ENCODE results near the gene ALKBH7. TPM values are rescaled to one million over a fixed set of nuclear protein-coding genes. Genes with fewer than 3 reads are reported as not detected.

Gene ALKBH7
- total and polyA plus RNA-seq, 2 of the 13 experiments (the other 11 are each of a cell fraction or from before 2014, with no cell fraction given): 29.6 to 45.9 TPM

- TF ChIP-seq ZNF639 (CRISPR knock-in tag; conservative IDR thresholded peaks at IDR 0.05): no peak
- no peak for TF ChIP-seq ZNF781 (CRISPR knock-in tag; IDR thresholded peaks at IDR 0.05; ENCODE audit: borderline replicate concordance, not compliant biosample characterization)
- no peak for TF ChIP-seq ZNF407 (CRISPR knock-in tag; IDR thresholded peaks at IDR 0.05; ENCODE audit: not compliant biosample characterization)
- TF ChIP-seq ZNF816 (CRISPR knock-in tag; IDR thresholded peaks at IDR 0.05; ENCODE audit: borderline replicate concordance): 0 out of 2 replicates have a peak, but pooled peaks have one; percentile 36
- TF ChIP-seq ATF7 (IDR thresholded peaks at IDR 0.05): 0 out of 2 replicates have a peak, but pooled peaks have one; percentile 3
- no peak for TF ChIP-seq ATF7 (CRISPR knock-in tag; IDR thresholded peaks at IDR 0.05)
- TF ChIP-seq ZNF274 (CRISPR knock-in tag; IDR thresholded peaks at IDR 0.05): peak; percentile 14; the same call in 1 of the 2 replicates
- no peak for TF ChIP-seq SMAD1 (CRISPR knock-in tag; IDR thresholded peaks at IDR 0.05; ENCODE audit: borderline replicate concordance, low read depth)
- no peak for TF ChIP-seq MED13 (CRISPR knock-in tag; IDR thresholded peaks at IDR 0.05)
- TF ChIP-seq ZNF234 (CRISPR knock-in tag; conservative IDR thresholded peaks at IDR 0.05): no peak; the same call in 1 of the 2 replicates
- no peak for TF ChIP-seq RARG (CRISPR knock-in tag; IDR thresholded peaks at IDR 0.05; ENCODE audit: low read depth)
- no peak; the same call in 1 of the 2 replicates for TF ChIP-seq ZNF619 (CRISPR knock-in tag; IDR thresholded peaks at IDR 0.05)
- no peak for TF ChIP-seq ZSCAN12 (CRISPR knock-in tag; IDR thresholded peaks at IDR 0.05)
- TF ChIP-seq SIN3A (IDR thresholded peaks at IDR 0.05; ENCODE audit: borderline replicate concordance, low read depth, low read length): peak; percentile 95
- TF ChIP-seq NRL (CRISPR knock-in tag; IDR thresholded peaks at IDR 0.05; ENCODE audit: borderline replicate concordance): no peak; the same call in 1 of the 2 replicates
- TF ChIP-seq IKZF4 (CRISPR knock-in tag; IDR thresholded peaks at IDR 0.05; ENCODE audit: borderline replicate concordance, low read depth, not compliant biosample characterization): no peak
- TF ChIP-seq RBAK (CRISPR knock-in tag; IDR thresholded peaks at IDR 0.05): no peak
- TF ChIP-seq SOX5 (CRISPR knock-in tag; IDR thresholded peaks at IDR 0.05; ENCODE audit: borderline replicate concordance): no peak
- TF ChIP-seq ELF4 (CRISPR knock-in tag; IDR thresholded peaks at IDR 0.05; ENCODE audit: borderline replicate concordance): no peak; the same call in none of the 2 replicates
Measured at GRCh38 chr19:6393074-6393982, 20.7 kb downstream of the ALKBH7 start, which contains the start of gene GTF2F1 (continued).
